Liver (tissue), 3 donors: ENCODE measurements around the gene NPAS2.

Source experiments
- CTCF ChIP-seq: fragments of 150-350 bp; IDR thresholded peaks from 2 replicates; pipeline ENCODE4 v1.5.1; 2017; ENCODE audit warnings: improper control_type of control experiment, low read depth, low read length; ENCODE audit not compliant: missing input control
- HNF4A ChIP-seq, 2 donors: conservative IDR thresholded peaks; 2 replicates each; pipeline ENCODE4 v1.6.1; 2016; ENCODE audit warnings: antibody characterized with exemption in 2 of 2, mild to moderate bottlenecking in 2 of 2
- REST ChIP-seq: IDR thresholded peaks from 2 replicates; pipeline ENCODE4 v1.6.1; 2016; ENCODE audit warnings: antibody characterized with exemption, mild to moderate bottlenecking
- donor health status: healthy.
- donor health status: healthy.

GRCh38 chr2:100846716-100847115 is 26.8 kb downstream of the NPAS2 start:
- no peak for TF ChIP-seq CTCF
- TF ChIP-seq HNF4A (conservative IDR thresholded peaks at IDR 0.05), result no peak
- TF ChIP-seq REST, result no peak
